ENCODE measurements around the gene PBX4. TPM values are rescaled to one million over a fixed set of nuclear protein-coding genes. Genes with fewer than 3 reads are reported as not detected.

PBX4 gene
- total and polyA plus RNA-seq, 2 of the 8 experiments (the other 6 are each of a cell fraction or from before 2014, with no cell fraction given) = 3.4 to 3.8 TPM

- peaks cover 9% of the 10 kb centered on the region; the same call in 1 of the 2 replicates for H3K23me2 ChIP-seq (ENCODE audit: low read depth, low read length)
- peaks cover 3% of the 10 kb centered on the region in 2 experiments for H4K20me1 ChIP-seq (replicated peaks in 1 of 2; ENCODE audit: control insufficient read depth in 1 of 2, insufficient read depth in 2 of 2, low read length in 2 of 2)
- H3K4me2 ChIP-seq (ENCODE audit: insufficient read depth in 1 of 2, low read depth in 2 of 2, low read length in 2 of 2) = peak overlapping the region; percentile 52 to 66
- H4K91ac ChIP-seq (replicated peaks; ENCODE audit: insufficient read length, low read length) = no peak overlapping the region
- no peak overlapping the region for H3K4ac ChIP-seq (replicated peaks; ENCODE audit: insufficient read length, low read depth, low read length)
- H3K79me2 ChIP-seq (ENCODE audit: control insufficient read depth in 1 of 2, insufficient read depth in 2 of 2, low read length in 2 of 2) = no peaks in the 10 kb centered on the region
- H2BK15ac ChIP-seq (ENCODE audit: low read length) = no peak overlapping the region
- no peak overlapping the region for H3K27ac ChIP-seq (ENCODE audit: low read depth, low read length)
- 0 out of 7 replicates have a peak overlapping the region, but pooled peaks of 2 of the 4 experiments have one; percentile 8 to 30 for H3K9ac ChIP-seq (replicated peaks in 1 of 4; ENCODE audit: extremely low read depth in 1 of 4, low read depth in 3 of 4, low read length in 3 of 4)
- H2AK5ac ChIP-seq (ENCODE audit: low read depth, low read length) = no peak overlapping the region
- no peak overlapping the region for H2AFZ ChIP-seq (ENCODE audit: low read length)
- DNase-seq (ENCODE audit: low read depth in 1 of 2, low spot score in 2 of 2) (peak; percentile 94 to 98), FAIRE-seq (peak; percentile 36)
- no peak overlapping the region for H3K18ac ChIP-seq (ENCODE audit: extremely low read depth, low read length)
- no peak overlapping the region for H2BK20ac ChIP-seq (ENCODE audit: low read length)
- H3K23ac ChIP-seq (ENCODE audit: insufficient read length) = no peak overlapping the region
- H3K14ac ChIP-seq (ENCODE audit: insufficient read length) = no peak overlapping the region
- H3K4me1 ChIP-seq (replicated peaks in 1 of 4; ENCODE audit: control insufficient read depth in 3 of 4, insufficient read depth in 4 of 4, low read length in 3 of 4) = peaks cover 0 to 8% (median 3%) of the 10 kb centered on the region in 4 experiments; a peak in 3 of 7 replicates
- H4K8ac ChIP-seq (ENCODE audit: extremely low read depth, insufficient read depth, low read length) = peak overlapping the region; percentile 2; the same call in 1 of the 2 replicates
- ChIA-PET CTCF (ENCODE audit: partially characterized antibody) (interaction anchor here (0.6 to 8.2 kb wide), 10 partner anchors 8 to 459 kb away, joined by 3 to 104 read pairs (median 4); partner anchors contain the start of genes NDUFA13 and YJEFN3), POLR2A (ENCODE audit: partially characterized antibody) (interaction anchor here (0.6 to 1.6 kb wide), 8 partner anchors 9 to 109 kb away, joined by 3 to 6 read pairs (median 4); partner anchors contain the start of genes LPAR2, NDUFA13 and TSSK6)
- H3K79me1 ChIP-seq (ENCODE audit: low read depth, low read length) = no peaks in the 10 kb centered on the region
- H3K27me3 ChIP-seq (replicated peaks in 1 of 4; ENCODE audit: control insufficient read depth in 3 of 4, extremely low read depth in 1 of 4, insufficient read depth in 3 of 4, low read length in 3 of 4) = peaks cover 6 to 26% (median 20%) of the 10 kb centered on the region in 4 experiments
- no peaks in the 10 kb centered on the region for H3K36me3 ChIP-seq (ENCODE audit: control insufficient read depth in 2 of 4, insufficient read depth in 4 of 4, low read length in 3 of 4)
- WGBS, 2 experiments (ENCODE audit: extremely low coverage in 1 of 2, insufficient coverage in 1 of 2, insufficient read length in 1 of 2, insufficient replicate concordance in 2 of 2, low coverage in 1 of 2, low lambda C conversion rate in 2 of 2, missing lambda C conversion rate in 1 of 2) = 28% methylated on average over 25 of the region's 45 CpGs; no CpG with 5 or more reads in 1 of the 2 experiments
- H4K5ac ChIP-seq (ENCODE audit: insufficient read length, low read depth, low read length) = no peak overlapping the region
- H2BK120ac ChIP-seq (replicated peaks; ENCODE audit: low read depth, low read length) = no peak overlapping the region
- no peak overlapping the region for H2BK5ac ChIP-seq (ENCODE audit: low read depth, low read length)
- H2BK12ac ChIP-seq (ENCODE audit: low read depth, low read length) = peak overlapping the region; percentile 27; the same call in 1 of the 2 replicates
- H3K56ac ChIP-seq (replicated peaks; ENCODE audit: insufficient read length, low read depth, low read length) = no peak overlapping the region
- H3K4me3 ChIP-seq (ENCODE audit: extremely low read depth in 1 of 4, insufficient read depth in 2 of 4, low read depth in 3 of 4, low read length in 4 of 4) = peak overlapping the region; percentile 3 to 55 (median 46); a peak in 7 of 8 replicates
- H3K9me3 ChIP-seq (ENCODE audit: insufficient read depth in 2 of 2, low read depth in 1 of 2, low read length in 1 of 2) = peaks cover 0 to 4% of the 10 kb centered on the region in 2 experiments; a peak in 1 of 4 replicates
- TF ChIP-seq RAD21 (IDR thresholded peaks at IDR 0.05 in 1 of 2, conservative IDR thresholded peaks at IDR 0.05 in 1 of 2; ENCODE audit: low read depth in 2 of 2, low read length in 2 of 2) (peak in 1 of 2 experiments; percentile 17; a peak in 1 of 4 replicates), YY1 (IDR thresholded peaks at IDR 0.05; ENCODE audit: low read depth, low read length) (no peak), KDM4A (IDR thresholded peaks at IDR 0.05; ENCODE audit: low read depth, low read length, severe bottlenecking) (no peak), BACH1 (IDR thresholded peaks at IDR 0.05; ENCODE audit: low read length) (no peak), SRF (IDR thresholded peaks at IDR 0.05; ENCODE audit: low read depth, low read length) (no peak), NANOG (IDR thresholded peaks at IDR 0.05; ENCODE audit: insufficient read depth, low read depth, low read length, poor library complexity, severe bottlenecking) (no peak), BRCA1 (IDR thresholded peaks at IDR 0.05; ENCODE audit: low read depth, low read length) (no peak), RNF2 (IDR thresholded peaks at IDR 0.05; ENCODE audit: borderline replicate concordance, low read depth, low read length, missing control alignments, poor library complexity, severe bottlenecking) (no peak), TCF12 (IDR thresholded peaks at IDR 0.05; ENCODE audit: low read depth, low read length) (no peak), CHD1 (IDR thresholded peaks at IDR 0.05; ENCODE audit: low read depth, low read length) (no peak)
Observed at GRCh38 chr19:19540715-19541515, 77.6 kb downstream of the PBX4 start.
